Ishikawa (cell line): ENCODE results near the gene CCNA1.

Experiments used
- CEBPB ChIP-seq: IDR thresholded peaks from 2 replicates; pipeline ENCODE4 v1.6.1; 2012
- EP300 ChIP-seq: IDR thresholded peaks from 2 replicates; pipeline ENCODE4 v1.6.1; 2012; ENCODE audit warnings: borderline replicate concordance
- MAX ChIP-seq: IDR thresholded peaks from 2 replicates; pipeline ENCODE4 v1.6.1; 2012
- RAD21 ChIP-seq: IDR thresholded peaks from 2 replicates; pipeline ENCODE4 v1.6.1; 2012; ENCODE audit warnings: low read depth
- TAF1 ChIP-seq: IDR thresholded peaks from 2 replicates; pipeline ENCODE4 v1.6.1; 2012; ENCODE audit warnings: low read depth, mild to moderate bottlenecking
- TCF12 ChIP-seq: IDR thresholded peaks from 2 replicates; pipeline ENCODE4 v1.6.1; 2012; ENCODE audit warnings: low read depth
- TEAD4 ChIP-seq: IDR thresholded peaks from 2 replicates; pipeline ENCODE4 v1.6.1; 2012
- USF1 ChIP-seq: IDR thresholded peaks from 2 replicates; pipeline ENCODE4 v1.6.1; 2012
- YY1 ChIP-seq: IDR thresholded peaks from 2 replicates; pipeline ENCODE4 v1.6.1; 2012; ENCODE audit warnings: low read depth
- ZBTB7A ChIP-seq: IDR thresholded peaks from 2 replicates; pipeline ENCODE4 v1.6.1; 2012; ENCODE audit warnings: low read depth

GRCh38 chr13:36456577-36456976 is 24.3 kb downstream of the CCNA1 start:
- TF ChIP-seq MAX (no peak), EP300 (no peak), ZBTB7A (no peak), RAD21 (no peak), TCF12 (no peak), TAF1 (no peak), TEAD4 (no peak), CEBPB (no peak), USF1 (no peak), YY1 (no peak)
